A673 (cell line): Measurements from ENCODE around the gene THAP6. TPM values are rescaled to one million over a fixed set of nuclear protein-coding genes. Genes with fewer than 3 reads are reported as not detected.
A peak's percentile ranks its signal among the peaks of the same experiment; 100 is the strongest.
"Not testable (repeated sequence)": the region's sequence is repeated elsewhere in the genome, so short reads cannot be mapped to it uniquely, and the experiment has no call there.

Source experiments
- BruUV-seq: library from RNA; stranded (reverse); fragments of 400-500 nt; replicated peaks from 2 replicates; lab custom pipeline; 2021; lab: Mats Ljungman, UMichigan
- CTCF ChIA-PET: fragments of 300-600 bp; sonication (Branson Sonifier 250); formaldehyde crosslinking; loops from one replicate; lab custom pipeline; 2022; ENCODE audit warnings: antibody characterized with exemption; lab: Charles Lee
- POLR2A ChIA-PET: fragments of 300-600 bp; sonication (Branson Sonifier 250); formaldehyde crosslinking; loops from one replicate; lab custom pipeline; 2022; ENCODE audit warnings: antibody characterized with exemption; ENCODE audit not compliant: low non-redundant PET; lab: Charles Lee
- DNase-seq: peaks from one replicate; pipeline ENCODE4 v3.0.0-alpha.2; 2015; ENCODE audit warnings: low spot score
- H3K27ac ChIP-seq: fragments of 200-600 bp; sonication (generic); 2 replicates; pipeline ENCODE4 v1.5.1; 2016; ENCODE audit warnings: mixed run types, low read depth, mild to moderate bottlenecking, mixed read lengths, antibody characterized with exemption, low read length; ENCODE audit not compliant: poor library complexity, severe bottlenecking
- H3K27me3 ChIP-seq: fragments of 200-600 bp; sonication (generic); replicated peaks from 2 replicates; pipeline ENCODE4 v1.6.1; 2017; ENCODE audit warnings: mixed run types, low read depth, mild to moderate bottlenecking, mixed read lengths, antibody characterized with exemption, low read length; ENCODE audit not compliant: insufficient read depth, poor library complexity
- H3K36me3 ChIP-seq: fragments of 200-600 bp; sonication (generic); 2 replicates; pipeline ENCODE4 v1.6.1; 2016; ENCODE audit warnings: mixed run types, mild to moderate bottlenecking, mixed read lengths, antibody characterized with exemption, low read length; ENCODE audit not compliant: insufficient read depth, poor library complexity, severe bottlenecking
- H3K4me1 ChIP-seq: fragments of 200-600 bp; sonication (generic); 2 replicates; pipeline ENCODE4 v1.6.1; 2017; ENCODE audit warnings: mixed run types, mild to moderate bottlenecking, mixed read lengths, antibody characterized with exemption, low read length; ENCODE audit not compliant: insufficient read depth, poor library complexity, severe bottlenecking
- H3K4me3 ChIP-seq: fragments of 200-600 bp; sonication (generic); 2 replicates; pipeline ENCODE4 v1.5.1; 2016; ENCODE audit warnings: low read depth, mixed run types, mild to moderate bottlenecking, mixed read lengths, low read length; ENCODE audit not compliant: poor library complexity, severe bottlenecking
- H3K9me3 ChIP-seq: fragments of 200-600 bp; sonication (generic); 2 replicates; pipeline ENCODE4 v1.6.1; 2016; ENCODE audit warnings: mixed run types, low read depth, mild to moderate bottlenecking, mixed read lengths, antibody characterized with exemption, low read length; ENCODE audit not compliant: poor library complexity, severe bottlenecking
- CTCF ChIP-seq: fragments of 300-800, 200-600 bp; sonication (generic); conservative IDR thresholded peaks from 2 replicates; pipeline ENCODE4 v1.5.1; 2017; ENCODE audit warnings: low read depth, mild to moderate bottlenecking, antibody characterized with exemption, low read length, moderate library complexity, mixed read lengths
- EZH2 ChIP-seq: fragments of 200-600 bp; sonication (generic); IDR thresholded peaks from 2 replicates; pipeline ENCODE4 v1.6.1; 2017; ENCODE audit warnings: borderline replicate concordance, low read depth, mild to moderate bottlenecking, mixed read lengths, antibody characterized with exemption, low read length; ENCODE audit not compliant: poor library complexity, severe bottlenecking
- intact Hi-C: fragments of 100-400 bp; cut with micrococcal nuclease; formaldehyde crosslinking; loops from one replicate; pipeline ENCODE4 v1.10.0; 2022; ENCODE audit not compliant: unreplicated experiment
- total RNA-seq: library from RNA; stranded (reverse); gene quantifications from 2 replicates; pipeline ENCODE4 v1.2.3, GENCODE V29; 2021

The THAP6 gene
- total RNA-seq, 1 experiment from 2014 or later: 13.7 TPM

GRCh38 chr4:75516144-75516543 is 1.9 kb downstream of the THAP6 start:
- TF ChIP-seq CTCF (no peak), EZH2 (no peak)
- Histone ChIP-seq H3K4me1 (peaks cover 10% of the 10 kb centered on the region), H3K36me3 (peaks cover 3% of the 10 kb centered on the region), H3K27ac (no peak overlapping the region), H3K4me3 (no peak overlapping the region), H3K27me3 (no peaks in the 10 kb centered on the region), H3K9me3 (no peaks in the 10 kb centered on the region)
- no TSS peak for BruUV-seq
- ChIA-PET CTCF (interaction anchor here (0.5 kb wide), 1 partner anchor 47 kb away, joined by 6 read pairs; no protein-coding TSS in a partner anchor), POLR2A (no interaction called here)
- intact Hi-C loops: no loop called here
- no peak for DNase-seq

GRCh38 chr4:75519452-75519851 is 5.2 kb downstream of the THAP6 start:
- CTCF ChIA-PET, H3K36me3 ChIP-seq, H3K27ac ChIP-seq, H3K4me3 ChIP-seq, BruUV-seq, intact Hi-C loops, DNase-seq, H3K27me3 ChIP-seq, H3K9me3 ChIP-seq, POLR2A ChIA-PET: not testable (repeated sequence)
- H3K4me1 ChIP-seq: peaks cover 10% of the 10 kb centered on the region

GRCh38 chr4:75525086-75525485 is 10.8 kb downstream of the THAP6 start:
- POLR2A ChIA-PET: no interaction called here
- CTCF ChIA-PET: no interaction called here
- Histone ChIP-seq H3K4me1 (no peaks in the 10 kb centered on the region), H3K27ac (no peak overlapping the region), H3K27me3 (no peaks in the 10 kb centered on the region), H3K4me3 (no peak overlapping the region), H3K9me3 (no peaks in the 10 kb centered on the region), H3K36me3 (peaks cover 4% of the 10 kb centered on the region)
- DNase-seq: no peak
- BruUV-seq: no TSS peak
- no peak for TF ChIP-seq EZH2
- TF ChIP-seq CTCF: no peak
- intact Hi-C loops: no loop called here

- BruUV-seq: no TSS peak
- Histone ChIP-seq H3K27me3 (no peaks in the 10 kb centered on the region), H3K27ac (peak overlapping the region; percentile 16), H3K4me1 (no peaks in the 10 kb centered on the region), H3K36me3 (peaks cover 4% of the 10 kb centered on the region), H3K9me3 (no peaks in the 10 kb centered on the region), H3K4me3 (no peak overlapping the region)
- intact Hi-C loops: no loop called here
- ChIA-PET CTCF (no interaction called here), POLR2A (no interaction called here)
- DNase-seq: no peak
- TF ChIP-seq CTCF: no peak
- TF ChIP-seq EZH2: no peak
Observed at GRCh38 chr4:75525910-75526309, 11.6 kb downstream of the THAP6 start.
